COR-L47 (cell line): ENCODE measurements around the gene PDE4DIP.
"Not testable (repeated sequence)": the region's sequence is repeated elsewhere in the genome, so short reads cannot be mapped to it uniquely, and the experiment has no call there.

ENCODE experiments used
- DNase-seq: peaks from one replicate; lab custom pipeline; 2025; lab: John Stamatoyannopoulos, UW

Gene PDE4DIP

DNA sequence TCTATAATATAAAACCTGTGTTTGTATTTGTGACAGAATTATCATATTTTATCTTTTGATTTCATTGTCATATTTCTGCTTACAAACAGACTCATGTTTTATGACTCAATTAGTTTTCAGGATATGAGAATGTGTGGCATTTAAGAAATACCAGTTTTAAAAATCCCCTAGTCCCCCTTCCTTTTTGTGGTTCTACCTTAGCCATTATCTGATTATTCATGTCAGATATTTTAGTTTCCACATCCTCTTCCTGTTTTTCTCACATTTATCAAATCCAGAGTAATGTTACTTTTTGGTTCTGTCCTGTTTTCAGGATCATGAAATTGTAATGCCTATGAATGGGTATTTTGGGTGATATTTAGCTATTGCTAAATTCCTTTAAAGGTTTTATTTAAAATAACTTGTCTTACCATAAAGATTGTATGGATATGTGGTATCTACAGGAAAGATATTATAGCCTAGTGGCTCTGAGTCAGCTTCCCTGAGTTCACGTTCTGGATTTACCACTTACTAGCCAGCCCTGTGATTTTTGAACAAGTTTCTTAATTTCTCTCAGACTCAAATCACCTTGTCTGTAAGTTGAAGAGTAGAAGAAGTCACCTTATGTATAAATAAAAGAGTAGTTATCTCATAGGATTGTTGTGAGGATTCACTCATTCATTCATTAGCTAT is 131.8 kb downstream of the PDE4DIP start:
- DNase-seq: not testable (repeated sequence)

GRCh38 chr1:148977785-148978184 is 133.6 kb downstream of the PDE4DIP start:
- not testable (repeated sequence) for DNase-seq

DNA sequence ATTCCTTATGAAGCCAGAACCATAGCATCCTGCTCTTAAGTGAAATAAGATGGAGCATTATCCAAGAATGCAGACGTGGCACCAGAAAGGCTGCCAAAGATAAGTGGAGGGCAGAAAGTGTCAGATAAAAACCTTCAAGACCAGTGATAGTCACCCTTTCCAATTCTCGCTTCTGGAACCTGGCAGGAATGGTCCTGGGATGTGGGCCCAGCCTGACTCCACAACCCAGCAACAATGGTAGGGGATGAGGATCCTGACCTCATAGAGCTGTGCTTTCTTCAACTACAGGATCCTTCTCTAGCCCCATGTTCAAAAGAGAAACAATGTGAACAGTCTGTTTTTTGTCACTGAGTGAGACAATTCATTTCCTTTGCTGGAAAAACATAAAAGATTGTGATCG is 145.2 kb downstream of the PDE4DIP start:
- DNase-seq: not testable (repeated sequence)

- not testable (repeated sequence) for DNase-seq
These were observed 146.1 kb downstream of the PDE4DIP start for GRCh38 chr1:148990233-148990788.

GRCh38 chr1:148991818-148992217 is 147.6 kb downstream of the PDE4DIP start:
- DNase-seq: not testable (repeated sequence)

GRCh38 chr1:148992364-148992763 is 148.1 kb downstream of the PDE4DIP start:
- DNase-seq: not testable (repeated sequence)

GRCh38 chr1:148996449-148997224 is 152.4 kb downstream of the PDE4DIP start:
- DNase-seq: not testable (repeated sequence)

- not testable (repeated sequence) for DNase-seq
These were observed 153.2 kb downstream of the PDE4DIP start for GRCh38 chr1:148997405-148997804.

GRCh38 chr1:149002664-149003063 is 158.4 kb downstream of the PDE4DIP start:
- not testable (repeated sequence) for DNase-seq

DNA sequence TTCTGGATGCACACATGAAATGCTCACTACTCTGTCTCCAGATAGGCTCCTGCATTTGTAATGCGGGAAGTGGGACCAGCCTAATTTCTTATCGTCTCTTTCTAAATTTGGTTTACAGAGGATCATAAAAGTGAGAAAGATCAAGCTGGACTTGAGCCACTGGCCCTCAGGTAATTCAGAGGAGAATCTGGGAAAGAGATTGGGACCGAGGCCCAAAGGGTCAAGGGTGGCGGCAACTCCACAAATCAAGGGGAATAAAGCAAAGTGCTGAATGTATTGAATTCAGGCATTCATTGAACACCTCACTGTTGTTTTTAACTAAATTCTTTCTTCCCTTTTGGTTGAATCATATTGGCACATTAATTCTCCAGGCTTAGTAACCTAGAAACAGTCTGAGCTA is 164.1 kb downstream of the PDE4DIP start:
- DNase-seq: not testable (repeated sequence)

GRCh38 chr1:149008769-149009168 is 164.5 kb downstream of the PDE4DIP start:
- not testable (repeated sequence) for DNase-seq

DNA sequence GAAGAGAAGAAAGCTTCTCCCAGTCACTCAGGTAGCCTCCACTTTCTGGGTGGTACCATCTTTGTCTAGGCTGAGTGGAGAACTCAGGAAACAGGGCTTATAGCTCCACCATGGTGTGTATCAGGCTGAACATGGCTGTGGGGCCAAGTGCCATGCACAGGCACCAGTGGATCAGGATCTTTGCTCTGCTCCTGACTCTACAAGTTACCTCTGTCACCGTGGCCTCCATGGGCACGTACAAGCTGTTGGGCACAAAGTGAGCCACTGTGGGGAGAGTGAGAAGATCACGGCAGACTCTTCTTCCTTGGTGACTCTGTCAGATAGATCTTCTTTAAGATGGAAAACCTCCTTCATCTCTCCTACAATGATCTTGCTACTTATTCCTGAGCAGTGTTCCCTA is 165.5 kb downstream of the PDE4DIP start:
- DNase-seq: not testable (repeated sequence)

DNA sequence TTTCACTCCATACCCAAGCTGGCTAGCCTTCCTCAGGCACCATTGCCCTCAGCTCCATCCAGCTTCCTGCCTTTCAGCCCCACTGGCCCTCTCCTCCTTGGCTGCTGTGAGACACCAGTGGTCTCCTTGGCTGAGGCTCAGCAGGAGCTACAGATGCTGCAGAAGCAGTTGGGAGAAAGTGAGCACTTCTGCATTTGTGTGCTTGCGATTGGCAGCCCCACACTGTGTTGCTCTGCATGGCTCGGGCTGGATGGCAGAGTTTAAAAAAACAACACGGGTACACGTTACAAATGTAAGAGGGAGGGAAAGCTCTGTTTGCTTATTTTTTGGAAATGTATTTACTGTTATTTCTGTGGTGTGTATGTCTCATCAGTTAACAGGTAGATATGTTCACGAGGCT is 168.4 kb downstream of the PDE4DIP start:
- not testable (repeated sequence) for DNase-seq

DNA sequence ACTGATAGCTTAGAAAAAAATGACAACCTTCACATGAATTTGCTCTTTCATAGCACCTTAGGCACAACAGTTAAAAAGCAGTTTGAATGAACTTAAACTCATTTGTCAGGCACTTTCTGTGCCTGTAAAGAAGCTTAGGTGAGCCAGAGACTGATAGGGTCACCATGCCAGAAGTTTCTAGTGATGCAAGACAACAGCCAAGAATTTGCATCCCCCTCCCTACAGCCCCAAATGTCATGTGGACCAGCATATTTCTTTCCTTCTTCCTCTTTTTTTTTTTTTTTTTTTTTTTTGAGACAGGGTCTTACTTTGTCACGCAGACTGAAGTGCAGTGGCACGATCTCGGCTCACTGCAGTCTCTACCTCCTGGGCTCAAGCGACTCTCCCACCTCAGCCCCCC is 169.3 kb downstream of the PDE4DIP start:
- DNase-seq: not testable (repeated sequence)

- DNase-seq: not testable (repeated sequence)
These were observed 171.3 kb downstream of the PDE4DIP start for GRCh38 chr1:149015522-149015921.

DNA sequence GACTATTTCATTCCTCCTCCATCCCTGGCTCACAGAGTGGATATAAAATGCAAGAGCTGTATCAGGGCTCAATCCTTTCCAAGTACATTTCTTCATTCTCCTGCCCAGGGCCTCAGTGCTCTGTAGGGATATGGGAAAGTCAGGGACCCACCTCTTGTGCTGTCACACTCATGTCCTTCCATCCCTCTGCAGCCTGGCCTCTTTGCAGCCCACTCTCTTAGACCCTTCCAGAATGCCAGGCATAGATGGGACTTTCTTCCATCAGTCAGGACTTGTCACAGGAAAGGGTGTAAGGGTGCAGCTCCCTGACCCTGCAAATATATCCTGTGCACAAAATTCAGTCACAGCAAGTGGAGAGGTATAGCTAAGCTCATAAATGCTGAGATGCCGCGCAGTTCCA is 172.4 kb downstream of the PDE4DIP start:
- not testable (repeated sequence) for DNase-seq

DNA sequence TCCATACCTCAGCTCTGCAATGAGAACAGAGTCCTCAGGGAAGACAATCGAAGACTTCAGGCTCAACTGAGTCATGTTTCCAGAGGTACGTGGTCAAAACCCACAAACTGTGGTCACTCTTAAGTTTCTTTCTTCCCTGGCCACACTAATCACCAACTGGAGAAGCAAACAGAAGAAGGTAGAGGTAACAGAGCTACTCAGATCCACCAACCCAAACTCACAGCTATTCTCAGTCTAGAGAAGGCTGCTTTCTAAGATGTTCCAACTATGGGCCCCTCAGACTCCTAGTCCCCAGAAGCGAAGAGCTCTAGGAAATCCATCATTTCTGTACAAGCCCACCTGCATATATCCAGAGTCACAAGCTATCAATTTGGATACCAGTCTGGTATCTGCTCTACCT is 174.3 kb downstream of the PDE4DIP start:
- not testable (repeated sequence) for DNase-seq

DNA sequence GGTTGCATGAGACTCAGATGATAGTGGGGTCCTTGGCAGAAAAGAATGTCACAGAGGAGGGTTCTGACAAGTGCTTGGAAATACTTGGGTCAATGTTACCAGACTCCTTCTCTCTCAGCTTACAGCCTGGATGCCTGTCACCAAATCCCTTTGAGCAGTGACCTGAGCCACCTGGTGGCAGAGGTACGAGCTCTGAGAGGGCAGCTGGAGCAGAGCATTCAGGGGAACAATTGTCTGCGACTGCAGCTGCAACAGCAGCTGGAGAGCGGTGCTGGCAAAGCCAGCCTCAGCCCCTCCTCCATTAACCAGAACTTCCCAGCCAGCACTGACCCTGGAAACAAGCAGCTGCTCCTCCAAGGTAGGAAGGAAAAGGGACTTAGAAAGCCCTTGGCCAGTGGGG is 180.1 kb downstream of the PDE4DIP start:
- not testable (repeated sequence) for DNase-seq

DNA sequence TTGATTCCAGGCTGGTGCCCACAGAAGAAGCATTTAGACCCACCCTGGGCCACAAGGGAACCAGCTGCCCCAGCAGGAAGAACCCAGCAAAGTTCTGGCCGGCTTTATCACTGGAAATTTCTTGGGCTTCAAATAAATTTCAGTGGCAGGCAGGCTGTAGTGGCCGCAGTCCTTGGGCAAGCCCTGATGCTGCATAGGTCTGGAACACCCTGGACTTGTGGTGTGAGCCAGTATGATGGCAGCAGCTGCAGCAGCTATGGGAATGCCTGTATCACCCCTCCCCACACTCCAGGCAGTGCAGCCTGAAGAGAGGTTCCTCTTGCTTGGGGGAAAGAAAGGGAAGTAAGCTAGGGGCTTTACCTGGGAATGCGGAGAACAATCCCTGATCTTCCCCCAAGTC is 189.7 kb downstream of the PDE4DIP start:
- DNase-seq: not testable (repeated sequence)

DNA sequence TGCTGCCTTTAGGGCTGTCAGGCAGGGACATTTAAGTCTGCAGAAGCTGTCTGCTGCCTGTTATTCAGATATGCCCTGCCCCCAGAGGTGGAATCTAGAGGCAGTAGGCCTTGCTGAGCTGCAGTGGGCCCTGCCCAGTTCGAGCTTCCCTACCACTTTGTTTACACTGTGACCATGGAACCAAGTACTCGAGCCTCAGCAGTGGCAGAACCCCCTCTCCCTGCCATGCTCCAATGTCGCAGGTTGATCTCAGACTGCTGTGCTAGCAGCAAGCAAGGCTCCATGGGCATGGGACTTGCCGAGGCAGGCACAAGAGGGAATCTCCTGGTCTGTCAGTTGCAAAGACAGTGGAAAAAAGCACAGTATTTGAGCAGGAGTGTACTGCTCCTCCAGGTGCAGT is 198.8 kb downstream of the PDE4DIP start:
- not testable (repeated sequence) for DNase-seq

GRCh38 chr1:149064611-149065010 is 220.4 kb downstream of the PDE4DIP start:
- not testable (repeated sequence) for DNase-seq

GRCh38 chr1:149075505-149076127 is 231.4 kb downstream of the PDE4DIP start:
- not testable (repeated sequence) for DNase-seq
